Measurements from ENCODE around the gene DHCR24.
"Not testable (repeated sequence)": the region's sequence is repeated elsewhere in the genome, so short reads cannot be mapped to it uniquely, and the experiment has no call there.

Gene DHCR24

DNA sequence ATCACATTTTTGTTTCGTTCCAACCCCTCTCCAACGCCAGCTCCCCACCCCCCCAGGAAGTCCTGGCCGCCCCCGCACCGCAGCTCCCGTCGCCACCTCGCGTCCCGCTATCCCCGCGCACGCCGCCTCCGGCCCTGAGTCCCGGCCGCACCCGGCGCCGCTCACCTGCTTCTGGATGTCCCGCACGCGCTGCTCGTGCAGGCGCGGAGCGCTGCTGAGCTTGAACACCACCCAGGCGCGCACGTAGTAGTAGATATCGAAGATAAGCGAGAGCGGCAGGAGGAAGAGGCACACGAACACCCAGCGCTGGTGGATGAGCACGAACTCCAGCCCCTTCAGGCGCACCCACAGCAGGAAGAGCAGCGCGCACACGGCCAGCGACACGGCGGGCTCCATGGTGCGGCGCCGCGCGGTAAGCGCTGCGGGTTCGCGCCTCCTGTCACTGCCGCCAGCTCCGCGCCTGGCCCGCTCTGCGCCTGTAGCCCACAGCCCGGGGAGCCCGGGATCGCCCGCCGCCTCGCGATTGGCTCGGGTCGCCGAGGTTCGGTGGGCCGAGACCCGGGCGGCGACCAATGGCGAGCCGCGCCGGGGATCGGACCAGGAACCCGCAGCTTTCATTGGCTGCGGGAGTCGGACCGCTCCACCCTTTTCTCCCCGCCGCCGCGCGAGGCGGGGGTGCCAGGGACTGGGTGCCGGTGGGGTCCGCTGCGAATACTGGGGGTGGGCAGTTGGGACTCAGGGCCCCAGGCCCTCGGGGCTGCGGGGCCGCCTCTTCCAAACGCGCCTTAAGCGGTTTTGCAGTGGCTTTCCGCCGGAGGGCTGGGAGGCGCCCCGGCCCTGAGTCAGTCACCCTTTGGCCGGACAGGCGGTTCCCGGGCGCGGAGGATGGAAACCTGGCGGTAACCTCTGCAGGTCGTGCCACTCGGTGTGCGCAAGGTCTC, at the start of gene DHCR24:
Gene DHCR24, minus strand, starts transcription at position 472 of the 941 bp plus-strand sequence. Its CDS starts 76 bp downstream, at position 396.
- Histone ChIP-seq H3K4me3 (ENCODE audit: low read depth, low read length) (peak within 1 kb of the TSS; percentile 97), H3K36me3 (ENCODE audit: control insufficient read depth, insufficient read depth, low read length) (peaks cover 41% of the 10 kb centered on the region), H3K27ac (ENCODE audit: low read depth, low read length) (peak within 1 kb of the TSS; percentile 87; the same call in 1 of the 2 replicates), H3K4me1 (ENCODE audit: control insufficient read depth, insufficient read depth, low read length) (peaks cover 34% of the 10 kb centered on the region), H3K27me3 (ENCODE audit: control insufficient read depth, insufficient read depth, low read length) (no peaks in the 10 kb centered on the region), H3K9me3 (ENCODE audit: control insufficient read depth, insufficient read depth, low read depth, low read length) (no peaks in the 10 kb centered on the region), H3K9ac (ENCODE audit: low read length) (peak within 1 kb of the TSS; percentile 99)

DNA sequence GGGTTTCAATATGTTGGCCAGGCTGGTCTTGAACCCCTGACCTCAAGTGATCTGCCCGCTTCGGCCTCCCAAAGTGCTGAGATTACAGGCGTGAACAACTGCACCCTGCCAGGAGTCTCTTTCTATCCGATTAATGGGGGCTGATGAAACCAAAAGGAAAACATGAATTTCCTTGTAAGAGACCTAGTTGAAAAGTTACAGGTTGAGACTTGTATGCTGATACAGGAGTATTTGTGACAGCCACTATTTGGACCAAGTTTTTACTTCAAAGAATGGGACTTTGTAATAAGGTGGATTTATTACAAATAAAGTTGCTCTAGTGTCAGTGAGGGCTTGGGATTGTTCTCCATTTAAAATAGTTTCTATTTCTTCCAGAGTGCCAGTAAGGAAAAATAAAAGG, 49.8 kb upstream of the DHCR24 start:
- Histone ChIP-seq H3K4me3 (ENCODE audit: low read depth, low read length) (no peak overlapping the region), H3K36me3 (ENCODE audit: control insufficient read depth, insufficient read depth, low read length) (no peaks in the 10 kb centered on the region), H3K4me1 (ENCODE audit: control insufficient read depth, insufficient read depth, low read length) (peaks cover 11% of the 10 kb centered on the region; the same call in 1 of the 2 replicates), H3K27me3 (ENCODE audit: control insufficient read depth, insufficient read depth, low read length) (no peaks in the 10 kb centered on the region), H3K9ac (ENCODE audit: low read length) (no peak overlapping the region), H3K9me3 (ENCODE audit: control insufficient read depth, insufficient read depth, low read depth, low read length) (peaks cover 23% of the 10 kb centered on the region), H3K27ac (ENCODE audit: low read depth, low read length) (no peak overlapping the region)

GRCh38 chr1:54934869-54935268, 47.9 kb upstream of the DHCR24 start:
- peaks cover 31% of the 10 kb centered on the region for H3K9me3 ChIP-seq (ENCODE audit: control insufficient read depth, insufficient read depth, low read depth, low read length)
- H3K4me1 ChIP-seq (ENCODE audit: control insufficient read depth, insufficient read depth, low read length) = peaks cover 11% of the 10 kb centered on the region; the same call in 1 of the 2 replicates
- H3K36me3 ChIP-seq (ENCODE audit: control insufficient read depth, insufficient read depth, low read length) = no peaks in the 10 kb centered on the region
- H3K27me3 ChIP-seq (ENCODE audit: control insufficient read depth, insufficient read depth, low read length) = no peaks in the 10 kb centered on the region
- H3K27ac ChIP-seq (ENCODE audit: low read depth, low read length) = no peak overlapping the region
- H3K9ac ChIP-seq (ENCODE audit: low read length) = no peak overlapping the region
- no peak overlapping the region for H3K4me3 ChIP-seq (ENCODE audit: low read depth, low read length)

- H3K36me3 ChIP-seq (ENCODE audit: control insufficient read depth, insufficient read depth, low read length); H3K4me3 ChIP-seq (ENCODE audit: low read depth, low read length); H3K27ac ChIP-seq (ENCODE audit: low read depth, low read length); H3K9ac ChIP-seq (ENCODE audit: low read length); H3K27me3 ChIP-seq (ENCODE audit: control insufficient read depth, insufficient read depth, low read length): not testable (repeated sequence)
- Histone ChIP-seq H3K4me1 (ENCODE audit: control insufficient read depth, insufficient read depth, low read length) (peaks cover 11% of the 10 kb centered on the region; the same call in 1 of the 2 replicates), H3K9me3 (ENCODE audit: control insufficient read depth, insufficient read depth, low read depth, low read length) (peaks cover 31% of the 10 kb centered on the region)
Measured at GRCh38 chr1:54934081-54934480, 47.1 kb upstream of the DHCR24 start.

- Histone ChIP-seq H3K27ac (ENCODE audit: low read depth, low read length) (no peak overlapping the region), H3K4me3 (ENCODE audit: low read depth, low read length) (no peak overlapping the region), H3K36me3 (ENCODE audit: control insufficient read depth, insufficient read depth, low read length) (no peaks in the 10 kb centered on the region), H3K9me3 (ENCODE audit: control insufficient read depth, insufficient read depth, low read depth, low read length) (peaks cover 31% of the 10 kb centered on the region), H3K4me1 (ENCODE audit: control insufficient read depth, insufficient read depth, low read length) (no peaks in the 10 kb centered on the region), H3K27me3 (ENCODE audit: control insufficient read depth, insufficient read depth, low read length) (no peaks in the 10 kb centered on the region), H3K9ac (ENCODE audit: low read length) (no peak overlapping the region)
Measured at GRCh38 chr1:54931275-54931840, 44.4 kb upstream of the DHCR24 start.

GRCh38 chr1:54929700-54930099, 42.7 kb upstream of the DHCR24 start:
- H3K27ac ChIP-seq (ENCODE audit: low read depth, low read length) = no peak overlapping the region
- H3K27me3 ChIP-seq (ENCODE audit: control insufficient read depth, insufficient read depth, low read length) = no peaks in the 10 kb centered on the region
- H3K9me3 ChIP-seq (ENCODE audit: control insufficient read depth, insufficient read depth, low read depth, low read length) = peaks cover 37% of the 10 kb centered on the region
- H3K4me1 ChIP-seq (ENCODE audit: control insufficient read depth, insufficient read depth, low read length) = no peaks in the 10 kb centered on the region
- no peak overlapping the region for H3K4me3 ChIP-seq (ENCODE audit: low read depth, low read length)
- no peaks in the 10 kb centered on the region for H3K36me3 ChIP-seq (ENCODE audit: control insufficient read depth, insufficient read depth, low read length)
- H3K9ac ChIP-seq (ENCODE audit: low read length) = no peak overlapping the region

DNA sequence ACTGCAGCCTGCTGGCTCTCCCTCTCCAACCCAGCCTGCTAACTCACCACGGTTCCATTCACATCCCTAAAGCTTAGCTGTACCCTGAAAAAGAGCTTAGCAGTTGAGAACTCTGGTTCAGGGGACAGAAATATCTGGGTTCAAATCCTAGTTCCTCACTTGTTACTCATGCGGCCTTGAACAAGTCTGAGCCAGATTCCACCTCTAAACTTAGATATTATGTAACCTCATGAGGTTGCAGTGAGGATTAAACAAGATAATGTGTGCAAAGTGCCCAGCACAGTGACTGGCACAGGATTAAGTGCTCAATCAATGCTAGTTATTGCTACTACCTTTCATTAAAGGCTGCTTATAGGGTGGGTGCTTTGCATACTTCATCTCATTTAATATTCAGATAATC, 41.3 kb upstream of the DHCR24 start:
- Histone ChIP-seq H3K9ac (ENCODE audit: low read length) (no peak overlapping the region), H3K4me1 (ENCODE audit: control insufficient read depth, insufficient read depth, low read length) (no peaks in the 10 kb centered on the region), H3K27me3 (ENCODE audit: control insufficient read depth, insufficient read depth, low read length) (no peaks in the 10 kb centered on the region), H3K4me3 (ENCODE audit: low read depth, low read length) (no peak overlapping the region), H3K36me3 (ENCODE audit: control insufficient read depth, insufficient read depth, low read length) (no peaks in the 10 kb centered on the region), H3K9me3 (ENCODE audit: control insufficient read depth, insufficient read depth, low read depth, low read length) (peaks cover 27% of the 10 kb centered on the region), H3K27ac (ENCODE audit: low read depth, low read length) (no peak overlapping the region)

GRCh38 chr1:54927472-54928240, 40.7 kb upstream of the DHCR24 start:
- Histone ChIP-seq H3K4me1 (ENCODE audit: control insufficient read depth, insufficient read depth, low read length) (no peaks in the 10 kb centered on the region), H3K36me3 (ENCODE audit: control insufficient read depth, insufficient read depth, low read length) (no peaks in the 10 kb centered on the region), H3K9me3 (ENCODE audit: control insufficient read depth, insufficient read depth, low read depth, low read length) (peaks cover 21% of the 10 kb centered on the region), H3K27ac (ENCODE audit: low read depth, low read length) (no peak overlapping the region), H3K27me3 (ENCODE audit: control insufficient read depth, insufficient read depth, low read length) (no peaks in the 10 kb centered on the region), H3K4me3 (ENCODE audit: low read depth, low read length) (no peak overlapping the region), H3K9ac (ENCODE audit: low read length) (no peak overlapping the region)

DNA sequence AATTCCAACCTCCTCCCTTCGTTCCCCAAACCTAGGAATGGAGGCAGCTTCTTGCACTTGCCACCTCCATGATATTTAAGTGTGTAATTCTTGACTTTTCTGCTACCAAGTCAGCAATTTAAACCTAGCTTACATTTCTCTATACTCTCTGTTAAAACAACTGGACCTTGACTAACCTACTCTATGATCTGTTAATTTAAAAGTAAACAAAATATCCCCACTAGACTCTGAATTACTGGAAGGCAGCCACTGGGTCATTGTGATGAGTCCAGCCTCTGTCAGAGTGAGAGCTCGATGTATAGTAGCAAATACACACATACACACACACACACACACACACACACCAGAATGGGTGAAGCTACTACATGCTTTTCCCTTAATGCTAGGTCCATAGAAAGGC, 40.0 kb upstream of the DHCR24 start:
- Histone ChIP-seq H3K9me3 (ENCODE audit: control insufficient read depth, insufficient read depth, low read depth, low read length) (peaks cover 18% of the 10 kb centered on the region), H3K27ac (ENCODE audit: low read depth, low read length) (no peak overlapping the region), H3K36me3 (ENCODE audit: control insufficient read depth, insufficient read depth, low read length) (no peaks in the 10 kb centered on the region), H3K4me3 (ENCODE audit: low read depth, low read length) (no peak overlapping the region), H3K27me3 (ENCODE audit: control insufficient read depth, insufficient read depth, low read length) (no peaks in the 10 kb centered on the region), H3K4me1 (ENCODE audit: control insufficient read depth, insufficient read depth, low read length) (no peaks in the 10 kb centered on the region), H3K9ac (ENCODE audit: low read length) (no peak overlapping the region)

DNA sequence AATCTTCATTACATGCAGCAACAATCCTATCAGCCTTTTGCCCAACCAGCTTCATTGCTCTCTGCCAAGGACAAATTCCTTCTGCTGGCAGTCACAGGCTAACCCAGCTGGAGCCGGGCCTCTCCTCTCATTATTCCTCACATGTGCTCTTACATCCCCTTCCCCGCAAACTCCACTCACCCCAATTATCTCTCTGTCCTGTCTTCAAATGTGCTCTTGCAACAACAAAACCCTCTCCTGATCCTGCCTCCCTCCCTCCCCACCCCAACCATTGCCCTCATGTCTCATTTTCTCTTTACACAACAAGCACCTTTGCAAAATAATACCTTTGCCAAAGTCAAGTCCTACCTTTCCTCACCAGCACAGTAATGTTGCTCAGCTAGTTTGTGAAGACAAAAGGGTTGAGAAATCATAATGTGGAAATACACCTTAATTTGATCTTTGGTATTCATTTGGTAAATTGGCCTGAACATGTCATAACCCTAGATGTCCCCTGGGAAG, 36.0 kb upstream of the DHCR24 start:
- no peak overlapping the region for H3K4me3 ChIP-seq (ENCODE audit: low read depth, low read length)
- no peaks in the 10 kb centered on the region for H3K4me1 ChIP-seq (ENCODE audit: control insufficient read depth, insufficient read depth, low read length)
- H3K9ac ChIP-seq (ENCODE audit: low read length) = no peak overlapping the region
- H3K27me3 ChIP-seq (ENCODE audit: control insufficient read depth, insufficient read depth, low read length) = no peaks in the 10 kb centered on the region
- H3K27ac ChIP-seq (ENCODE audit: low read depth, low read length) = no peak overlapping the region
- H3K9me3 ChIP-seq (ENCODE audit: control insufficient read depth, insufficient read depth, low read depth, low read length) = peaks cover 11% of the 10 kb centered on the region; the same call in 1 of the 2 replicates
- no peaks in the 10 kb centered on the region for H3K36me3 ChIP-seq (ENCODE audit: control insufficient read depth, insufficient read depth, low read length)

All from HUES6 (cell line).